MCF 10A (cell line): ENCODE results near the gene PAWR. TPM values are rescaled to one million over a fixed set of nuclear protein-coding genes. Genes with fewer than 3 reads are reported as not detected.

Experiments used
- BruUV-seq: library from RNA; stranded (reverse); fragments of 400-500 nt; replicated peaks from 2 replicates; lab custom pipeline; 2021; lab: Mats Ljungman, UMichigan
- CTCF ChIA-PET: fragments of 300-600 bp; sonication (Branson Sonifier 250); formaldehyde crosslinking; extraction: SDS; loops from one replicate; lab custom pipeline; 2021; ENCODE audit warnings: antibody characterized with exemption, inconsistent platforms; lab: Yijun Ruan, JAX
- POLR2A ChIA-PET: fragments of 300-600, 350-650 bp; sonication (Branson Sonifier 250); formaldehyde crosslinking; extraction: SDS; loops from one replicate; lab custom pipeline; 2020; ENCODE audit warnings: antibody characterized with exemption, inconsistent platforms; lab: Yijun Ruan, JAX
- DNase-seq: peaks from one replicate; pipeline ENCODE4 v3.0.0-alpha.2; 2018; ENCODE audit not compliant: unreplicated experiment
- H3K27ac Mint-ChIP-seq: one replicate; pipeline ENCODE4 v1.8.0; 2022; ENCODE audit warnings: mild to moderate bottlenecking, low read depth, mixed read lengths; ENCODE audit not compliant: unreplicated experiment
- H3K27me3 Mint-ChIP-seq: one replicate; pipeline ENCODE4 v1.8.0; 2022; ENCODE audit warnings: mixed read lengths; ENCODE audit not compliant: insufficient read depth, unreplicated experiment
- H3K36me3 Mint-ChIP-seq: one replicate; pipeline ENCODE4 v1.8.0; 2022; ENCODE audit warnings: mild to moderate bottlenecking, moderate library complexity, mixed read lengths; ENCODE audit not compliant: insufficient read depth, unreplicated experiment
- H3K4me1 Mint-ChIP-seq: one replicate; pipeline ENCODE4 v1.8.0; 2022; ENCODE audit warnings: mixed read lengths; ENCODE audit not compliant: insufficient read depth, unreplicated experiment
- H3K4me3 Mint-ChIP-seq: one replicate; pipeline ENCODE4 v1.8.0; 2022; ENCODE audit warnings: mild to moderate bottlenecking, moderate library complexity, mixed read lengths; ENCODE audit not compliant: unreplicated experiment
- H3K9me3 Mint-ChIP-seq: one replicate; pipeline ENCODE4 v1.8.0; 2022; ENCODE audit warnings: mixed read lengths; ENCODE audit not compliant: unreplicated experiment
- CTCF ChIP-seq: fragments of 200-600 bp; IDR thresholded peaks from one replicate; pipeline ENCODE4 v1.8.0; 2022; ENCODE audit warnings: antibody characterized with exemption, mild to moderate bottlenecking; ENCODE audit not compliant: unreplicated experiment
- intact Hi-C: fragments of 100-400 bp; cut with micrococcal nuclease; formaldehyde crosslinking; loops from 2 replicates; pipeline ENCODE4 v1.14.1; 2022
- total RNA-seq: library from RNA; stranded (reverse); gene quantifications from 2 replicates; pipeline ENCODE4 v1.2.3, GENCODE V29; 2022

Gene PAWR
- total RNA-seq, 1 experiment from 2014 or later, result 330 TPM

- CTCF ChIA-PET, result interaction anchor here (0.6 to 4.0 kb wide), 6 partner anchors 8 to 264 kb away, joined by 3 to 18 read pairs (median 4); partner anchors contain the start of gene PAWR
- peak overlapping the region; percentile 65 for H3K27ac Mint-ChIP-seq
These were observed 10.7 kb downstream of the PAWR start for GRCh38 chr12:79680051-79680450.

GRCh38 chr12:79678306-79678705, 12.5 kb downstream of the PAWR start:
- Mint-ChIP-seq H3K27me3 (no peaks in the 10 kb centered on the region), H3K9me3 (no peaks in the 10 kb centered on the region), H3K4me3 (no peak overlapping the region), H3K27ac (peak overlapping the region; percentile 22), H3K36me3 (peaks cover 19% of the 10 kb centered on the region), H3K4me1 (peaks cover 52% of the 10 kb centered on the region)
- POLR2A ChIA-PET, result interaction anchor here (0.8 to 5.5 kb wide), 3 partner anchors 9 to 23 kb away, joined by 3 to 75 read pairs (median 3); partner anchors contain the start of gene PAWR
- peak; percentile 29 for DNase-seq
- no peak for TF ChIP-seq CTCF
- no TSS peak for BruUV-seq
- intact Hi-C loops, result no loop called here
- CTCF ChIA-PET, result no interaction called here

More at GRCh38 chr12:79680051-79680450, 10.7 kb downstream of the PAWR start:
- POLR2A ChIA-PET, result interaction anchor here (0.6 to 6.7 kb wide), 4 partner anchors 9 to 61 kb away, joined by 3 to 62 read pairs (median 6); partner anchors contain the start of gene PAWR
- intact Hi-C loops, result no loop called here
- BruUV-seq, result no TSS peak
- no peak overlapping the region for H3K4me3 Mint-ChIP-seq
- no peaks in the 10 kb centered on the region for H3K27me3 Mint-ChIP-seq
- no peak for DNase-seq
- H3K36me3 Mint-ChIP-seq, result peaks cover 11% of the 10 kb centered on the region
- H3K4me1 Mint-ChIP-seq, result peaks cover 55% of the 10 kb centered on the region
- H3K9me3 Mint-ChIP-seq, result no peaks in the 10 kb centered on the region
- TF ChIP-seq CTCF, result no peak

- intact Hi-C loops, result no loop called here
- Mint-ChIP-seq H3K9me3 (peaks cover under 1% of the 10 kb centered on the region), H3K4me3 (no peak overlapping the region), H3K4me1 (peaks cover 52% of the 10 kb centered on the region), H3K36me3 (peaks cover 19% of the 10 kb centered on the region), H3K27ac (no peak overlapping the region), H3K27me3 (no peaks in the 10 kb centered on the region)
- ChIA-PET POLR2A (interaction anchor here (0.7 to 5.5 kb wide), 3 partner anchors 12 to 555 kb away, joined by 3 to 75 read pairs (median 3); partner anchors contain the start of gene PAWR), CTCF (no interaction called here)
- TF ChIP-seq CTCF, result no peak
- BruUV-seq, result no TSS peak
- no peak for DNase-seq
These were observed 13.1 kb downstream of the PAWR start for GRCh38 chr12:79677672-79678071.

GRCh38 chr12:79676579-79676978, 14.2 kb downstream of the PAWR start:
- no peak for DNase-seq
- no peak for TF ChIP-seq CTCF
- no TSS peak for BruUV-seq
- POLR2A ChIA-PET, result interaction anchor here (0.6 to 5.5 kb wide), 4 partner anchors 13 to 100 kb away, joined by 4 to 75 read pairs (median 6); partner anchors contain the start of gene PAWR
- Mint-ChIP-seq H3K4me3 (no peak overlapping the region), H3K36me3 (peaks cover 29% of the 10 kb centered on the region), H3K27ac (peak overlapping the region; percentile 53), H3K27me3 (no peaks in the 10 kb centered on the region), H3K9me3 (peaks cover 11% of the 10 kb centered on the region), H3K4me1 (peaks cover 49% of the 10 kb centered on the region)
- CTCF ChIA-PET, result interaction anchor here (1.8 kb wide), 1 partner anchor 15 kb away, joined by 7 read pairs; the partner anchor contains the start of gene PAWR
- intact Hi-C loops, result no loop called here
